ENCODE measurements around the gene SLC52A3.
A peak's percentile ranks its signal among the peaks of the same experiment; 100 is the strongest.
"Not testable (repeated sequence)": the region's sequence is repeated elsewhere in the genome, so short reads cannot be mapped to it uniquely, and the experiment has no call there.

The SLC52A3 gene

DNA sequence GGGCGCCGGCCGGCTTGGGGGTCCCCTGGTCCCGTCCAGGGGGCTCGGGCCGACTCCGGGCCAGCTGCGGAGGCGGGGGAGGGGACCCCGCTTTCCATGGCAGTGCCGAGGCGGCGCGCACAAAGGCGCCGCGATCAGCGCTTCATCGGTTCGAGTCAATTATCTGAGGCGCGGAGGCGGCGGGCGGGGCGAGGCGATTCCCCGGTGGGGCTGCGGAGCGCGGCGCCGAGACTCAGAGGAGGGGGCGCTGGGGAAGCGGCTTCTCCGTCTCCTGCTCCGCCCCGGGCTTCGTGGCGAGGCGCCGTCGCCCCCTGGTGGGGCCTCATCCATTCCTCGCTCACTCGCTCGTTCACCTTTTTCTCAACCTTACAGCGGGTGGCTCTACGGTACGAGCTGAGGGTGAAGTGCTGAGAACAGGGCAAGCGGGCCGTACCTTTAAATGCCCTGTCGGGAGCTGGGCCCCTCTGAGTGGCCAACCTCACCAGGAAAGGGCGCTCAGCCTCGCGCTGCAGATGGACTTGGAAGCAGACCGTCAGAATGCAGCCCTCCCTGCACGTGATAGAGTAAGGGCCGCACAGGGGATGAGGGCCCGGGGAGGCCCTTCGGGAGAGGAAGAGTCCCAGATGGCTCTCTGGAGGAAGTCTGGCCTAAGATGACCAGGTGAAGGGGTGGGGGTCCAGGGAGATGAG, 39.9 kb downstream of the SLC52A3 start:
- Histone ChIP-seq H3K9me3 (ENCODE audit: insufficient read depth, low read depth, low read length) (no peaks in the 10 kb centered on the region), H3K4me1 (ENCODE audit: insufficient read depth, low read length) (no peaks in the 10 kb centered on the region), H3K27ac (ENCODE audit: low read depth, low read length) (no peak overlapping the region), H3K9ac (ENCODE audit: low read depth, low read length) (peak overlapping the region; percentile 51), H3K36me3 (ENCODE audit: insufficient read depth, low read length) (no peaks in the 10 kb centered on the region), H3K4me3 (ENCODE audit: low read length) (peak overlapping the region; percentile 53), H3K27me3 (ENCODE audit: insufficient read depth, low read length) (peaks cover 27% of the 10 kb centered on the region)
- 5% methylated on average over 60 of the region's 60 CpGs for WGBS

DNA sequence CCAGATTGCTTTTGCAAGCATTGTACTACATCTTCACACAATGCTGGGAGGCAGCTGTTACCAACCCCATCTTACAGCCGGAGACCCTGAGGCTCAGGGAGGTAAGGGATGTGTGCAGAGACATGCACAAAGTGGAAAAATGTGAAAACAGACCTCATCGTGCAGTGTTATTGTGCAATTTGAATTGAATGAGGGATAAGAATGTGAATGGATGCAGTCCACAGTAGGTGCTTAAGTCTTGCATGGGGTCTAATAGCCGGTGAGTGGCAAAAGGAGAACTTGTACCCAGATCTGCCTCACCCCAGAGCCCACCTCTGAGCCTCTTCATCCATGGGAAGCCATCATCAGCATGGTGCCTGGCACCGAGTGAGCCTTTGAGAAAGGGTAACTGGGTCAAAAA, 42.1 kb downstream of the SLC52A3 start:
- no peaks in the 10 kb centered on the region for H3K4me1 ChIP-seq (ENCODE audit: insufficient read depth, low read length)
- H3K36me3 ChIP-seq (ENCODE audit: insufficient read depth, low read length): no peaks in the 10 kb centered on the region
- H3K9me3 ChIP-seq (ENCODE audit: insufficient read depth, low read depth, low read length): no peaks in the 10 kb centered on the region
- 88% methylated on average over 4 of the region's 4 CpGs for WGBS
- no peak overlapping the region for H3K4me3 ChIP-seq (ENCODE audit: low read length)
- H3K27ac ChIP-seq (ENCODE audit: low read depth, low read length): no peak overlapping the region
- no peak overlapping the region for H3K9ac ChIP-seq (ENCODE audit: low read depth, low read length)
- peaks cover 27% of the 10 kb centered on the region for H3K27me3 ChIP-seq (ENCODE audit: insufficient read depth, low read length)

GRCh38 chr20:725491-725890, 42.8 kb downstream of the SLC52A3 start:
- Histone ChIP-seq H3K4me3 (ENCODE audit: low read length) (no peak overlapping the region), H3K27ac (ENCODE audit: low read depth, low read length) (no peak overlapping the region), H3K9ac (ENCODE audit: low read depth, low read length) (no peak overlapping the region), H3K27me3 (ENCODE audit: insufficient read depth, low read length) (peaks cover 27% of the 10 kb centered on the region), H3K9me3 (ENCODE audit: insufficient read depth, low read depth, low read length) (no peaks in the 10 kb centered on the region), H3K4me1 (ENCODE audit: insufficient read depth, low read length) (no peaks in the 10 kb centered on the region), H3K36me3 (ENCODE audit: insufficient read depth, low read length) (no peaks in the 10 kb centered on the region)
- WGBS: 90% methylated on average over 7 of the region's 7 CpGs

DNA sequence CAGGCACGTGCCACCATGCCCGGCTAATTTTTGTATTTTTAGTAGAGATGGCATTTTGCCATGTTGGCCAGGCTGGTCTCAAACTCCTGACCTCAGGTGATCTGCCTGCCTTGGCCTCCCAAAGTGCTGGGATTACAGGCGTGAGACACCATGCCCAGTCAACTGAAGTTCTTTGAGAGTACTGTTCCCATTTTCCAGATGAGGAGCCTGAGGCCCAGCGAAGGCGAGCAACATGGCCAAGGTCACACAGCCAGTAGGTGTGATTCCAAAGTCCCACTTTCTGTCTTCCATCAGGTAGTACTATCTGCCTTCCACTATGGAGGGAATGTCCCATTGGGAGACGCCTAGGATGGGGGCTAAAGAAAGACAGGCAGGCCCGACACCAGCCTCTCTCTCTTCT, 43.5 kb downstream of the SLC52A3 start:
- 90% methylated on average over 7 of the region's 7 CpGs for WGBS
- H3K27me3 ChIP-seq (ENCODE audit: insufficient read depth, low read length): peaks cover 27% of the 10 kb centered on the region

DNA sequence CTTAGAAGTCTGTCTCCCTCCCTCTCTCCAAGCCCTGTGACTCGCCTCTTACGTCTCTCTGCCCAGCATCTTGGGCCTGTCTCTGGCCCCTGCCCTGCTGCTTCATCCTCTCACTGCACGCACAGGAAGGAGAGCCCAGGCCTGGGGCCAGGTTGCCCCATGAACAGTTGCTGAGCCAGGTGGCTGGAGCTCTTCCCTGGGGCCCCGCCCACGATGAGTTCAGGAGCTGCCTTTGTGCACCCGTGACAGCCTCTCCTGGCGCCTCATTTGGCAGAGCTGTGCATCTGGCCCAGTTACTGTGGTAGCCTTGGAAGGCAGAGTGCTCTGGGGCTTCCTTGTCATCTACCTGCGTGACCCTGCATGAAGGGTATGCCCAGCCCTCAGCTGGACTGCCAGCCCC, 44.5 kb downstream of the SLC52A3 start:
- Histone ChIP-seq H3K9ac (ENCODE audit: low read depth, low read length) (no peak overlapping the region), H3K36me3 (ENCODE audit: insufficient read depth, low read length) (no peaks in the 10 kb centered on the region), H3K27me3 (ENCODE audit: insufficient read depth, low read length) (peaks cover 22% of the 10 kb centered on the region), H3K9me3 (ENCODE audit: insufficient read depth, low read depth, low read length) (no peaks in the 10 kb centered on the region), H3K4me3 (ENCODE audit: low read length) (no peak overlapping the region), H3K27ac (ENCODE audit: low read depth, low read length) (no peak overlapping the region), H3K4me1 (ENCODE audit: insufficient read depth, low read length) (no peaks in the 10 kb centered on the region)
- 72% methylated on average over 8 of the region's 8 CpGs for WGBS

More for the DNA sequence above, 43.5 kb downstream of the SLC52A3 start:
- H3K4me3 ChIP-seq (ENCODE audit: low read length); H3K9ac ChIP-seq (ENCODE audit: low read depth, low read length); H3K36me3 ChIP-seq (ENCODE audit: insufficient read depth, low read length); H3K27ac ChIP-seq (ENCODE audit: low read depth, low read length); H3K4me1 ChIP-seq (ENCODE audit: insufficient read depth, low read length); H3K9me3 ChIP-seq (ENCODE audit: insufficient read depth, low read depth, low read length): not testable (repeated sequence)

- peaks cover 16% of the 10 kb centered on the region; the same call in 1 of the 2 replicates for H3K27me3 ChIP-seq (ENCODE audit: insufficient read depth, low read length)
- H3K27ac ChIP-seq (ENCODE audit: low read depth, low read length): no peak overlapping the region
- 87% methylated on average over 11 of the region's 11 CpGs for WGBS
- no peaks in the 10 kb centered on the region for H3K4me1 ChIP-seq (ENCODE audit: insufficient read depth, low read length)
- H3K9me3 ChIP-seq (ENCODE audit: insufficient read depth, low read depth, low read length): no peaks in the 10 kb centered on the region
- H3K4me3 ChIP-seq (ENCODE audit: low read length): no peak overlapping the region
- no peak overlapping the region for H3K9ac ChIP-seq (ENCODE audit: low read depth, low read length)
- no peaks in the 10 kb centered on the region for H3K36me3 ChIP-seq (ENCODE audit: insufficient read depth, low read length)
Observed at GRCh38 chr20:722822-723644, 45.3 kb downstream of the SLC52A3 start.

DNA sequence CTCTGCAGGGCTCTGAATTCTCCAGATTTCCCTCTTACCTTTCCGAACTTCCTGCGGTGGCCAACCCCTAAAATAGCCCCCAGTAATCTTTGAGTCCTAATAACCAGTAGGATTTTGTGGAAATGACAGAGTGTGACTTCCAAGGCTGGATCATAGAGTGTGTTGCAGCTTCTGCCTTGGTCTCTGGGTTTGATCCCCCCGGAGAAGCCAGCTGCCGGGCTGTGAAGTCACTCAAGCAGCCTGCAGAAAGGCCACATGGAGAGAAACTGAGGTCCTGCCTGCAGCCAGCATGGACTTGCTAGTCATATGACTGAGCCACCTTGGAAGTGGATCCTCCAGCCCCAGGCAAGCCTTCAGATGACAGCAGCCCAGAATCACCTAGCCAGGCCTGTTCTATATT, 46.4 kb downstream of the SLC52A3 start:
- Histone ChIP-seq H3K27me3 (ENCODE audit: insufficient read depth, low read length) (peaks cover 9% of the 10 kb centered on the region; the same call in 1 of the 2 replicates), H3K36me3 (ENCODE audit: insufficient read depth, low read length) (no peaks in the 10 kb centered on the region), H3K4me1 (ENCODE audit: insufficient read depth, low read length) (no peaks in the 10 kb centered on the region), H3K9me3 (ENCODE audit: insufficient read depth, low read depth, low read length) (no peaks in the 10 kb centered on the region), H3K9ac (ENCODE audit: low read depth, low read length) (no peak overlapping the region), H3K4me3 (ENCODE audit: low read length) (no peak overlapping the region), H3K27ac (ENCODE audit: low read depth, low read length) (no peak overlapping the region)
- WGBS: 83% methylated on average over 4 of the region's 4 CpGs

- Histone ChIP-seq H3K9ac (ENCODE audit: low read depth, low read length) (no peak overlapping the region), H3K27ac (ENCODE audit: low read depth, low read length) (no peak overlapping the region), H3K4me3 (ENCODE audit: low read length) (no peak overlapping the region), H3K27me3 (ENCODE audit: insufficient read depth, low read length) (no peaks in the 10 kb centered on the region), H3K4me1 (ENCODE audit: insufficient read depth, low read length) (no peaks in the 10 kb centered on the region), H3K36me3 (ENCODE audit: insufficient read depth, low read length) (no peaks in the 10 kb centered on the region), H3K9me3 (ENCODE audit: insufficient read depth, low read depth, low read length) (no peaks in the 10 kb centered on the region)
- WGBS: 67% methylated on average over 11 of the region's 11 CpGs
Observed at GRCh38 chr20:719816-720215, 48.5 kb downstream of the SLC52A3 start.

DNA sequence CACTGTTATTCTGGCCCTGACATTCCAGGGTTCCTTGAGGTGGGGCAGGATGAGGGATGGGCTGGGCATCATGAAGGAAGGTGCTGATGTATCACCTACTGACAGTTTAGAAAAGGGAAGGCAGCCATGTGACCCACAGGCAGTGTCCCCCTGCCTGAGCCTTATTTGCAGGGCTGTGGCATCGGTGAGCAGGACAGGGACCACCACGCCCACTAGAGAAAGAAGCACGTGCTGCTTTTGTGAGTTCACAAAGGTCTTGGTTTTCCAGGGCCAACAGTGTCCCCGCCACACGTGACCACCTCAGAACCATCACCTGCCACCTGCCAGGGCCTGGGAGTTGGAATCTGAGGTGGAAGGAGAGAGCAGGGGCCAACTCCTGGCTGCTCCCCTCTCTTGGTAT, 49.2 kb downstream of the SLC52A3 start:
- Histone ChIP-seq H3K27me3 (ENCODE audit: insufficient read depth, low read length) (no peaks in the 10 kb centered on the region), H3K9ac (ENCODE audit: low read depth, low read length) (no peak overlapping the region), H3K36me3 (ENCODE audit: insufficient read depth, low read length) (no peaks in the 10 kb centered on the region), H3K9me3 (ENCODE audit: insufficient read depth, low read depth, low read length) (no peaks in the 10 kb centered on the region), H3K27ac (ENCODE audit: low read depth, low read length) (no peak overlapping the region), H3K4me1 (ENCODE audit: insufficient read depth, low read length) (no peaks in the 10 kb centered on the region), H3K4me3 (ENCODE audit: low read length) (no peak overlapping the region)
- WGBS: 85% methylated on average over 5 of the region's 5 CpGs

- Histone ChIP-seq H3K9ac (ENCODE audit: low read depth, low read length) (no peak overlapping the region), H3K4me1 (ENCODE audit: insufficient read depth, low read length) (no peaks in the 10 kb centered on the region), H3K27ac (ENCODE audit: low read depth, low read length) (no peak overlapping the region), H3K36me3 (ENCODE audit: insufficient read depth, low read length) (no peaks in the 10 kb centered on the region), H3K4me3 (ENCODE audit: low read length) (no peak overlapping the region), H3K9me3 (ENCODE audit: insufficient read depth, low read depth, low read length) (no peaks in the 10 kb centered on the region; the same call in 1 of the 2 replicates), H3K27me3 (ENCODE audit: insufficient read depth, low read length) (no peaks in the 10 kb centered on the region)
- 93% methylated on average over 5 of the region's 5 CpGs for WGBS
Observed at GRCh38 chr20:717832-718231, 50.5 kb downstream of the SLC52A3 start.

GRCh38 chr20:717271-717670, 51.0 kb downstream of the SLC52A3 start:
- Histone ChIP-seq H3K4me1 (ENCODE audit: insufficient read depth, low read length) (no peaks in the 10 kb centered on the region), H3K9ac (ENCODE audit: low read depth, low read length) (no peak overlapping the region), H3K27me3 (ENCODE audit: insufficient read depth, low read length) (no peaks in the 10 kb centered on the region), H3K9me3 (ENCODE audit: insufficient read depth, low read depth, low read length) (no peaks in the 10 kb centered on the region; the same call in 1 of the 2 replicates), H3K27ac (ENCODE audit: low read depth, low read length) (no peak overlapping the region), H3K4me3 (ENCODE audit: low read length) (no peak overlapping the region), H3K36me3 (ENCODE audit: insufficient read depth, low read length) (no peaks in the 10 kb centered on the region)
- WGBS: 86% methylated on average over 7 of the region's 7 CpGs

Measured in HUES64 (cell line).